22Rv1 (cell line): ENCODE data around the gene SLC8A3.

Source experiments
- H3K27ac ChIP-seq: fragments of 450-650 bp; 2 replicates; pipeline ENCODE4 v1.5.1; 2017
- CTCF ChIP-seq: fragments of 450-650 bp; IDR thresholded peaks from 2 replicates; pipeline ENCODE4 v1.5.1; 2017; ENCODE audit warnings: mild to moderate bottlenecking
- ZFX ChIP-seq: fragments of 450-650 bp; IDR thresholded peaks from 2 replicates; pipeline ENCODE4 v1.6.1; 2017; ENCODE audit warnings: antibody characterized with exemption, borderline replicate concordance

The SLC8A3 gene

DNA sequence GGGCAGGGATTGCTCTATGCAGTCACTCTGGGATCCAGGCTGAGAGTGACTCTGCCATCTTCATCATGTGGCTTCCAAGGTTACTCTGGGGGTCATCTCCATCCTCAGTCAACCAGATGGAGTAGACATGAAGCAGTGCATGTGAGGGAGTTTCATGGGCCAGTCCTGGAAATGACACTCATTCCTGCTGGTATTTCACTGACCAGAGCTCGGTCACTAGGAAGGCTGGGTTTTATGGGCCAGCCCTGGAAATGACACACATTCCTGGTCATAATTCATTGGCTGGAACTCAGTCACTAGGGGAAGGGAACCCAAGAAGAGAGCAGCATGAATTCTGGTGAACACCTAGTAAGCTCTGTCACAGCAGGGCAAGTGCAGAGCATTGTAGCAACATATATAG is 164.9 kb downstream of the SLC8A3 start:
- TF ChIP-seq ZFX (no peak), CTCF (no peak)
- no peak overlapping the region for H3K27ac ChIP-seq

GRCh38 chr14:70022771-70023445 is 165.8 kb downstream of the SLC8A3 start:
- TF ChIP-seq ZFX (no peak), CTCF (no peak)
- no peak overlapping the region for H3K27ac ChIP-seq

GRCh38 chr14:70021548-70022220 is 167.1 kb downstream of the SLC8A3 start:
- no peak overlapping the region for H3K27ac ChIP-seq
- TF ChIP-seq ZFX (no peak), CTCF (no peak)

- no peak overlapping the region for H3K27ac ChIP-seq
- no peak for TF ChIP-seq CTCF
- TF ChIP-seq ZFX: no peak
These were observed 168.2 kb downstream of the SLC8A3 start for GRCh38 chr14:70020352-70021170.

DNA sequence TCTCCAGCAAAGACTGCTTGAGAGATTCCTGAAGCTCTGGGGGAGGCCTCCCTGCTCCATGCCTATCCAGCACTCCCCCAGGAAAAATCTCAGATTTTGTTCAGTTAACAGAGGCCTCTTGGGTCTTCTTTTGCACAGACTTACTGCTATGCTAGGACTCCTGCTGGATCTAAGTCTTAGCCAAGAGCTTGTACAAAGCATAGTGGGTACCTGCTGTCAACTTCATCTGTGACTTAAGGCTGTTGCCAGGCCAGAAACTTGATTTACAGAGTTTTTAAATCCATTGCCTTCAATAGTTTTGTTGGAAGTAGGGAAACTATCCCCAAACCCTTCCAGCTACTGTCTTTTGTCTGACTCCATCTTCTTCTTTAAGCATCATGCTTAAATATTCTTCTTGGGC is 169.1 kb downstream of the SLC8A3 start:
- H3K27ac ChIP-seq: no peak overlapping the region
- no peak for TF ChIP-seq CTCF

DNA sequence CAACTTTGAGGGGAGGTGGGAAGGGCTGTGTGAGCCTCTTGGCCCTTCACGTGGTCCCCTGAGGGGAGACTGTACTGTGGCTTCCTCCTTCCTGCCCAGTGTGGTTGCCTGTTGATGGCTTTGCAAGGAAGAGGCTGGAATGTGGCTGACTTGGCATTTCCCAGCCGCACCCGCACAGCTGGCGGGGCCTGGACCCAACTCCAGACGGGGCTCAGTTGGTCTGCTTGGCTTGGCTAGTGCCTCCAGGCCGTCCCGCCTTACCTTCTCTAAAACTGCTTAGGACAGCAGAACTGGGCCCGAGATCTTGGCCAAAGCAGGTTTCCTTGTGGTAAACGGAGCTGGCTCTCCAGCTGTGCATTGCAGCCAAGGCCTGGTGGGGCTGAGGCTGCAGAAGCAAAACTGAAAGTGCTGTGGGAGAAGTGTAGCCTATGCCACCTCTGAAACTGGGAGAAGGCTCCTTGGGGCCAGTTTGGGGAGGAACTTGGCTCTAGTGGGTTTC is 170.0 kb downstream of the SLC8A3 start:
- TF ChIP-seq ZFX (no peak), CTCF (no peak)
- H3K27ac ChIP-seq: no peak overlapping the region

DNA sequence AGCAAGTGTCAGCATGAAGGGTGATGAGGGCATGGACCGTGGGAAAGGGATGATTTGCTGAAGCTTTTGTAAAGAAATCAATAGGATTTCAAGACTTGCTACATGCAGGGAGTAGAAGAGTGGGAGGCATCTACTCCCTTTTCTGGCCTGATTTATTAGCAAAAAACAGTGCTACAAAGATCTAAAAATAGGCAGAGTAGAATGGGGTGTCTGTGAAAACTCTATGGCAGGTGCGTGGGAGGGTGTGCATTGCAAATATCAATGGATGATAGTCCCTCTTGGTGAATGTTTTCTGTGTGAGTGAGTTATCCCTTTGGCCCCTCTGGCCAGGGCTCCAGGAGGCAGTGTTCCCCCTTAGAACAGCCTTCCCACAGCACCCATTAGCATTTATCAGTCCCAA is 170.5 kb downstream of the SLC8A3 start:
- TF ChIP-seq CTCF: no peak
- H3K27ac ChIP-seq: no peak overlapping the region
